Measurements from ENCODE around the gene MMEL1. TPM values are rescaled to one million over a fixed set of nuclear protein-coding genes. Genes with fewer than 3 reads are reported as not detected.

The MMEL1 gene
- total RNA-seq, 6 experiments from 2014 or later, result 1.2 to 2.0 TPM; not detected in 4

- Histone ChIP-seq H3K27me3 (no peaks in the 10 kb centered on the region), H3K4me3 (no peak overlapping the region), H3K27ac (no peak overlapping the region), H3K9me3 (no peaks in the 10 kb centered on the region), H3K36me3 (peaks cover 0 to 9% (median under 1%) of the 10 kb centered on the region in 4 donors), H3K4me1 (peaks cover 0 to 8% (median 0%) of the 10 kb centered on the region in 4 donors)
- DNase-seq (no peak), ATAC-seq (no peak)
- 80% methylated on average over 5 of the region's 11 CpGs for WGBS (ENCODE audit: insufficient coverage, low coverage, low lambda C conversion rate, missing lambda C conversion rate)
- TF ChIP-seq CTCF (IDR thresholded peaks at IDR 0.05) (no peak), POLR2A (IDR thresholded peaks at IDR 0.05) (no peak)
- intact Hi-C loops (cut with DNase I), result loop anchor here in 1 of 2 donors (10.0 kb wide), 1 partner anchor 83 kb away; no protein-coding TSS in a partner anchor
These were observed 71.4 kb downstream of the MMEL1 start for GRCh38 chr1:2561446-2561845.

GRCh38 chr1:2560299-2561073, 72.3 kb downstream of the MMEL1 start:
- peak in 1 of 3 donors; percentile 17 for DNase-seq
- intact Hi-C loops (cut with DNase I), result loop anchor here in 1 of 2 donors (10.0 kb wide), 1 partner anchor 84 kb away; no protein-coding TSS in a partner anchor
- no peaks in the 10 kb centered on the region for H3K27me3 ChIP-seq
- no peak overlapping the region for H3K27ac ChIP-seq
- peaks cover 0 to 8% (median 0%) of the 10 kb centered on the region in 4 donors for H3K4me1 ChIP-seq
- ATAC-seq, result no peak
- peaks cover 0 to 9% (median under 1%) of the 10 kb centered on the region in 4 donors for H3K36me3 ChIP-seq
- H3K9me3 ChIP-seq, result no peaks in the 10 kb centered on the region
- no CpG with 5 or more reads among the region's 15 CpGs for WGBS (ENCODE audit: insufficient coverage, low coverage, low lambda C conversion rate, missing lambda C conversion rate)
- H3K4me3 ChIP-seq, result no peak overlapping the region
- TF ChIP-seq CTCF (IDR thresholded peaks at IDR 0.05) (no peak), POLR2A (IDR thresholded peaks at IDR 0.05) (no peak)

- TF ChIP-seq CTCF (IDR thresholded peaks at IDR 0.05) (no peak), POLR2A (IDR thresholded peaks at IDR 0.05) (no peak)
- 93% methylated on average over 3 of the region's 35 CpGs for WGBS (ENCODE audit: insufficient coverage, low coverage, low lambda C conversion rate, missing lambda C conversion rate)
- intact Hi-C loops (cut with DNase I), result loop anchor here (10.0 kb wide), 1 partner anchor 85 kb away; no protein-coding TSS in a partner anchor
- Histone ChIP-seq H3K36me3 (peaks cover 0 to 9% (median under 1%) of the 10 kb centered on the region in 4 donors), H3K4me1 (peaks cover 0 to 12% (median 0%) of the 10 kb centered on the region in 4 donors), H3K27ac (no peak overlapping the region), H3K4me3 (no peak overlapping the region), H3K27me3 (no peaks in the 10 kb centered on the region), H3K9me3 (no peaks in the 10 kb centered on the region)
- ATAC-seq, result no peak
- peak in 2 of 3 donors; percentile 27 to 46 for DNase-seq
These were observed 73.1 kb downstream of the MMEL1 start for GRCh38 chr1:2559509-2560298.

- H3K36me3 ChIP-seq, result peaks cover 0 to 9% (median under 1%) of the 10 kb centered on the region in 4 donors
- intact Hi-C loops (cut with DNase I), result loop anchor here in 1 of 2 donors (10.0 kb wide), 1 partner anchor 86 kb away; no protein-coding TSS in a partner anchor
These were observed 74.0 kb downstream of the MMEL1 start for GRCh38 chr1:2558861-2559260.

More at GRCh38 chr1:2558861-2559260, 74.0 kb downstream of the MMEL1 start:
- no peaks in the 10 kb centered on the region for H3K27me3 ChIP-seq
- no peak overlapping the region for H3K4me3 ChIP-seq
- no peak for ATAC-seq
- H3K4me1 ChIP-seq, result peaks cover 0 to 12% (median 0%) of the 10 kb centered on the region in 4 donors
- TF ChIP-seq CTCF (IDR thresholded peaks at IDR 0.05) (no peak), POLR2A (IDR thresholded peaks at IDR 0.05) (no peak)
- no peak overlapping the region for H3K27ac ChIP-seq
- peak in 2 of 3 donors; percentile 19 to 42 for DNase-seq
- WGBS (ENCODE audit: insufficient coverage, low coverage, low lambda C conversion rate, missing lambda C conversion rate), result no CpG with 5 or more reads among the region's 6 CpGs
- no peaks in the 10 kb centered on the region for H3K9me3 ChIP-seq

All from right lobe of liver (tissue), 6 donors.